ENCODE results near the gene AGMAT. TPM values are rescaled to one million over a fixed set of nuclear protein-coding genes. Genes with fewer than 3 reads are reported as not detected.

The AGMAT gene
- total RNA-seq, 1 donor from 2014 or later, result not detected

- H3K4me1 ChIP-seq, result peaks cover 27% of the 10 kb centered on the region
- H3K27ac ChIP-seq, result peak overlapping the region; percentile 82
- peaks cover 7% of the 10 kb centered on the region for H3K36me3 ChIP-seq
- intact Hi-C loops (cut with DNase I), result no loop called here
- DNase-seq (peak; percentile 99), ATAC-seq (peak; percentile 0)
- peak overlapping the region; percentile 70 for H3K4me3 ChIP-seq
- no peaks in the 10 kb centered on the region for H3K27me3 ChIP-seq
- TF ChIP-seq CTCF (IDR thresholded peaks at IDR 0.05), result no peak
- H3K9me3 ChIP-seq, result no peaks in the 10 kb centered on the region
Observed at GRCh38 chr1:15525050-15526020, 59.5 kb downstream of the AGMAT start.

- intact Hi-C loops (cut with DNase I), result no loop called here
- peak; percentile 80 for ATAC-seq
- H3K9me3 ChIP-seq, result no peaks in the 10 kb centered on the region
- no peak for TF ChIP-seq CTCF (IDR thresholded peaks at IDR 0.05)
- peaks cover 3% of the 10 kb centered on the region for H3K36me3 ChIP-seq
- peak overlapping the region; percentile 75 for H3K4me3 ChIP-seq
- H3K4me1 ChIP-seq, result peaks cover 27% of the 10 kb centered on the region
- peak; percentile 99 for DNase-seq
- no peaks in the 10 kb centered on the region for H3K27me3 ChIP-seq
- H3K27ac ChIP-seq, result peak overlapping the region; percentile 94
Observed at GRCh38 chr1:15524283-15525049, 60.4 kb downstream of the AGMAT start.

- TF ChIP-seq CTCF (IDR thresholded peaks at IDR 0.05), result no peak
- Histone ChIP-seq H3K36me3 (no peaks in the 10 kb centered on the region), H3K27me3 (no peaks in the 10 kb centered on the region), H3K9me3 (no peaks in the 10 kb centered on the region), H3K27ac (peak within 1 kb of the TSS; percentile 94), H3K4me3 (peak within 1 kb of the TSS; percentile 75), H3K4me1 (peaks cover 27% of the 10 kb centered on the region)
- ATAC-seq (no peak), DNase-seq (no peak)
- intact Hi-C loops (cut with DNase I), result no loop called here
Observed at GRCh38 chr1:15524021-15524282, 60.9 kb downstream of the AGMAT start, which contains the start of gene CASP9. TSS of gene CASP9 (minus strand) at chr1:15524215. CDS start at chr1:15524200, 15 bp downstream.

GRCh38 chr1:15523104-15524020 lies 61.5 kb downstream of the AGMAT start:
- TF ChIP-seq CTCF (IDR thresholded peaks at IDR 0.05), result no peak
- DNase-seq (no peak), ATAC-seq (no peak)
- Histone ChIP-seq H3K27ac (peak overlapping the region; percentile 90), H3K9me3 (no peaks in the 10 kb centered on the region), H3K27me3 (no peaks in the 10 kb centered on the region), H3K4me1 (peaks cover 27% of the 10 kb centered on the region), H3K4me3 (peak overlapping the region; percentile 75), H3K36me3 (no peaks in the 10 kb centered on the region)
- intact Hi-C loops (cut with DNase I), result no loop called here

GRCh38 chr1:15522551-15522950 lies 62.3 kb downstream of the AGMAT start:
- peaks cover 5% of the 10 kb centered on the region for H3K36me3 ChIP-seq
- DNase-seq (no peak), ATAC-seq (no peak)
- H3K4me3 ChIP-seq, result no peak overlapping the region
- H3K4me1 ChIP-seq, result peaks cover 22% of the 10 kb centered on the region
- intact Hi-C loops (cut with DNase I), result no loop called here
- TF ChIP-seq CTCF (IDR thresholded peaks at IDR 0.05), result no peak
- H3K27ac ChIP-seq, result no peak overlapping the region
- no peaks in the 10 kb centered on the region for H3K9me3 ChIP-seq
- H3K27me3 ChIP-seq, result no peaks in the 10 kb centered on the region
